HepG2 (cell line): Measurements from ENCODE around the gene PRM3. TPM values are rescaled to one million over a fixed set of nuclear protein-coding genes. Genes with fewer than 3 reads are reported as not detected.
A peak's percentile ranks its signal among the peaks of the same experiment; 100 is the strongest.

Experiments used
- RXRA ChIP-seq: sonication (generic); formaldehyde crosslinking; IDR thresholded peaks from 2 replicates; pipeline ENCODE4 v1.5.1; 2020; ENCODE audit warnings: missing genetic modification reagents
- SRF ChIP-seq: IDR thresholded peaks from 2 replicates; pipeline ENCODE4 v1.6.1; 2011; ENCODE audit warnings: mild to moderate bottlenecking, low read depth, low read length, moderate library complexity
- ZNF318 ChIP-seq: sonication (generic); formaldehyde crosslinking; IDR thresholded peaks from 2 replicates; pipeline ENCODE4 v1.4.0; 2020; ENCODE audit warnings: mild to moderate bottlenecking, missing genetic modification reagents
- ZNF883 ChIP-seq: sonication (generic); formaldehyde crosslinking; IDR thresholded peaks from 2 replicates; pipeline ENCODE4 v1.5.1; 2020; ENCODE audit warnings: mild to moderate bottlenecking, missing genetic modification reagents; ENCODE audit errors: not compliant biosample characterization
- polyA plus RNA-seq, 8 experiments: library from polyadenylated mRNA; depleted of rRNA in 3 of 8; stranded (reverse) in 7 of 8; unstranded in 1 of 8; fragments of >200 nt; fragmentation: Illumina TruSeq in 4 of 8; extraction: Trizol in 4 of 8; gene quantifications; 2 replicates each; pipeline versions ENCODE4 v1.2.1 to v1.2.3, GENCODE V29; 2011 to 2016; ENCODE audit warnings: low read depth in 4 of 8, missing spikeins in 1 of 8, mixed read lengths in 1 of 8; ENCODE audit not compliant: insufficient read depth in 1 of 8
- total RNA-seq, 5 experiments: library from RNA; depleted of rRNA; stranded (reverse); fragments of >200 nt; fragmentation: Illumina TruSeq; extraction: Trizol; gene quantifications; 2 replicates each; pipeline ENCODE4 v1.2.3, GENCODE V29; 2016; ENCODE audit warnings: low read depth in 1 of 5
- TF ChIP-seq, protein P1 (sequence below): sonication (generic); formaldehyde crosslinking; IDR thresholded peaks from 2 replicates; pipeline ENCODE4 v1.5.1; 2020; ENCODE audit warnings: mild to moderate bottlenecking, missing genetic modification reagents, moderate library complexity

PRM3 gene
- total and polyA plus RNA-seq, 2 of the 13 experiments (the other 11 are each of a cell fraction or from before 2014, with no cell fraction given): not detected

GRCh38 chr16:11280616-11281522, 7.4 kb upstream of the PRM3 start, which contains the start of gene PRM1 (continued):
- TF ChIP-seq, protein P1, sequence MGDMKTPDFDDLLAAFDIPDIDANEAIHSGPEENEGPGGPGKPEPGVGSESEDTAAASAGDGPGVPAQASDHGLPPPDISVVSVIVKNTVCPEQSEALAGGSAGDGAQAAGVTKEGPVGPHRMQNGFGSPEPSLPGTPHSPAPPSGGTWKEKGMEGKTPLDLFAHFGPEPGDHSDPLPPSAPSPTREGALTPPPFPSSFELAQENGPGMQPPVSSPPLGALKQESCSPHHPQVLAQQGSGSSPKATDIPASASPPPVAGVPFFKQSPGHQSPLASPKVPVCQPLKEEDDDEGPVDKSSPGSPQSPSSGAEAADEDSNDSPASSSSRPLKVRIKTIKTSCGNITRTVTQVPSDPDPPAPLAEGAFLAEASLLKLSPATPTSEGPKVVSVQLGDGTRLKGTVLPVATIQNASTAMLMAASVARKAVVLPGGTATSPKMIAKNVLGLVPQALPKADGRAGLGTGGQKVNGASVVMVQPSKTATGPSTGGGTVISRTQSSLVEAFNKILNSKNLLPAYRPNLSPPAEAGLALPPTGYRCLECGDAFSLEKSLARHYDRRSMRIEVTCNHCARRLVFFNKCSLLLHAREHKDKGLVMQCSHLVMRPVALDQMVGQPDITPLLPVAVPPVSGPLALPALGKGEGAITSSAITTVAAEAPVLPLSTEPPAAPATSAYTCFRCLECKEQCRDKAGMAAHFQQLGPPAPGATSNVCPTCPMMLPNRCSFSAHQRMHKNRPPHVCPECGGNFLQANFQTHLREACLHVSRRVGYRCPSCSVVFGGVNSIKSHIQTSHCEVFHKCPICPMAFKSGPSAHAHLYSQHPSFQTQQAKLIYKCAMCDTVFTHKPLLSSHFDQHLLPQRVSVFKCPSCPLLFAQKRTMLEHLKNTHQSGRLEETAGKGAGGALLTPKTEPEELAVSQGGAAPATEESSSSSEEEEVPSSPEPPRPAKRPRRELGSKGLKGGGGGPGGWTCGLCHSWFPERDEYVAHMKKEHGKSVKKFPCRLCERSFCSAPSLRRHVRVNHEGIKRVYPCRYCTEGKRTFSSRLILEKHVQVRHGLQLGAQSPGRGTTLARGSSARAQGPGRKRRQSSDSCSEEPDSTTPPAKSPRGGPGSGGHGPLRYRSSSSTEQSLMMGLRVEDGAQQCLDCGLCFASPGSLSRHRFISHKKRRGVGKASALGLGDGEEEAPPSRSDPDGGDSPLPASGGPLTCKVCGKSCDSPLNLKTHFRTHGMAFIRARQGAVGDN (CRISPR knock-in tag): peak; percentile 76
- TF ChIP-seq ZNF318 (CRISPR knock-in tag): no peak
- peak; percentile 41; the same call in 1 of the 2 replicates for TF ChIP-seq RXRA
- TF ChIP-seq ZNF883: peak; percentile 60
- peak; percentile 94 for TF ChIP-seq SRF
- TF ChIP-seq, all 625 proteins: peak for 70
